Peyer's patch (tissue), 4 donors: ENCODE data around the gene MEF2D.

ENCODE experiments used
- POLR2A ChIP-seq, 2 donors: fragments of 450-650 bp; IDR thresholded peaks; one replicate each; pipeline ENCODE4 v1.5.1; 2017; ENCODE audit warnings: antibody characterized with exemption in 2 of 2, mild to moderate bottlenecking in 2 of 2, moderate library complexity in 2 of 2
- TF ChIP-seq, protein P1 (sequence below), 6 experiments: fragments of 450-650 bp in 4 of 6; fragments of 200-600 bp in 2 of 6; sonication (generic) in 1 of 6; IDR thresholded peaks; one replicate each; pipeline ENCODE4 v1.5.1; 2017 to 2019; ENCODE audit warnings: antibody characterized with exemption in 6 of 6, mild to moderate bottlenecking in 3 of 6, moderate library complexity in 1 of 6

DNA sequence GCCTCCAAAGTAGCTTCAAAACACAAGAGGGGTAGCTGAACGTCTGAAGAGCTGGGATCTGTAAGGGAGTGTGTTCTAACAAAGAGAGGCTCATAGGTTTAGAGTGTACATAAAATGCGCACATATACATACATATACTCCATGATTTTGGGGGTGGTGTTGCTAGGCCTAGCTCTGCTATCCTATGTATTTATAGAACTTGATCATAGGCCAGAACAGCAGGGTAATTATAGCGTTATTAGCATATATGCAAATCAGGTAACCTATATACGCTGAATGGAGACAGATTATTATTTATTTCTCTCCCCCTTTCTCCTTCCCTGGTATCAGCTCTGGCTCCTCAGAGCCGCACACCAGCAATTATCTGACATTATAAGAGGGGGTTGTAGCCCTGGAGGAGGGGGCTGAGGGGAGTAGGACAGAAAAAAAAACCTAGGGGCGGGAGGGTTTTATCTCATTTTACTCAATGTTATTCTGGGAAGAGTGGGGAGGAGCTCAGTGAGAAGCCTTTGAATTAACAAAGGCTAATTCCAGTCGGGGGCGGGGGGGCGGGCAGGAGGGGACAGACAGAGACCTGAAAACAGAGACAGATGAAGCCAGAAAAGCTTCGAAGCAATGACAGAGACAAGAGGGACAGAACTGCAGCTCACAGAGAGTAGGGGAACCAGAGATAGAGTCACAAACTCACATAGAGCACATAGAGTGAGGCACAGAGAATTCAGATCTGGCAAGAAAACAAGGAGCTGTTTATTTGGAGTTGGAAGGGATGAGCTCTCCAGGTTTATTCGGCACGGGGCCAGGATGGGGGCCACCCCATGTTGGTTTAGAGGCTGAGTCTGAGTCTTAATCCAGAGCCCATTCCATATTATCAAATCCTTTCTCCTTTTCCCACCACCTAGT lies 68.6 kb downstream of the MEF2D start:
- TF ChIP-seq, protein P1, sequence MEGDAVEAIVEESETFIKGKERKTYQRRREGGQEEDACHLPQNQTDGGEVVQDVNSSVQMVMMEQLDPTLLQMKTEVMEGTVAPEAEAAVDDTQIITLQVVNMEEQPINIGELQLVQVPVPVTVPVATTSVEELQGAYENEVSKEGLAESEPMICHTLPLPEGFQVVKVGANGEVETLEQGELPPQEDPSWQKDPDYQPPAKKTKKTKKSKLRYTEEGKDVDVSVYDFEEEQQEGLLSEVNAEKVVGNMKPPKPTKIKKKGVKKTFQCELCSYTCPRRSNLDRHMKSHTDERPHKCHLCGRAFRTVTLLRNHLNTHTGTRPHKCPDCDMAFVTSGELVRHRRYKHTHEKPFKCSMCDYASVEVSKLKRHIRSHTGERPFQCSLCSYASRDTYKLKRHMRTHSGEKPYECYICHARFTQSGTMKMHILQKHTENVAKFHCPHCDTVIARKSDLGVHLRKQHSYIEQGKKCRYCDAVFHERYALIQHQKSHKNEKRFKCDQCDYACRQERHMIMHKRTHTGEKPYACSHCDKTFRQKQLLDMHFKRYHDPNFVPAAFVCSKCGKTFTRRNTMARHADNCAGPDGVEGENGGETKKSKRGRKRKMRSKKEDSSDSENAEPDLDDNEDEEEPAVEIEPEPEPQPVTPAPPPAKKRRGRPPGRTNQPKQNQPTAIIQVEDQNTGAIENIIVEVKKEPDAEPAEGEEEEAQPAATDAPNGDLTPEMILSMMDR (IDR thresholded peaks at IDR 0.05), result no peak
- no peak for TF ChIP-seq POLR2A (IDR thresholded peaks at IDR 0.05)
